Stromal cell of bone marrow (primary cell): ENCODE data around the gene RNF121.

Experiments used
- DNase-seq: peaks from one replicate; pipeline ENCODE4 v3.0.0-alpha.2; 2012; ENCODE audit warnings: low read depth

RNF121 gene

GRCh38 chr11:71990701-71991100 lies 61.9 kb downstream of the RNF121 start:
- no peak for DNase-seq

GRCh38 chr11:71991494-71991893 lies 62.6 kb downstream of the RNF121 start:
- no peak for DNase-seq

- DNase-seq = no peak
Observed at GRCh38 chr11:71992136-71992730, 63.4 kb downstream of the RNF121 start.

GRCh38 chr11:71994786-71995185 lies 65.9 kb downstream of the RNF121 start:
- DNase-seq = no peak

- no peak for DNase-seq
Observed at GRCh38 chr11:71995726-71996291, 67.0 kb downstream of the RNF121 start.

GRCh38 chr11:71996517-71996916 lies 67.7 kb downstream of the RNF121 start:
- DNase-seq = no peak

- no peak for DNase-seq
Observed at GRCh38 chr11:71996946-71997345, 68.1 kb downstream of the RNF121 start.

GRCh38 chr11:71997594-71997993 lies 68.7 kb downstream of the RNF121 start:
- no peak for DNase-seq

GRCh38 chr11:71998061-71998460 lies 69.2 kb downstream of the RNF121 start:
- no peak for DNase-seq

GRCh38 chr11:71998649-71999310 lies 69.9 kb downstream of the RNF121 start, which contains the start of gene IL18BP:
Gene IL18BP, plus strand, starts transcription at chr11:71998909. Its CDS starts 1,076 bp downstream, at chr11:71999985.
- DNase-seq = no peak

GRCh38 chr11:71999362-71999761 lies 70.5 kb downstream of the RNF121 start:
- DNase-seq = peak; percentile 37

- DNase-seq = no peak
Observed at GRCh38 chr11:71999798-72000197, 71.0 kb downstream of the RNF121 start.

GRCh38 chr11:72000202-72000867 lies 71.5 kb downstream of the RNF121 start:
- DNase-seq = no peak

- no peak for DNase-seq
Observed at GRCh38 chr11:72001285-72001684, 72.4 kb downstream of the RNF121 start.

GRCh38 chr11:72001834-72002591 lies 73.2 kb downstream of the RNF121 start:
- no peak for DNase-seq

- DNase-seq = no peak
Observed at GRCh38 chr11:72002841-72003775, 74.3 kb downstream of the RNF121 start.

GRCh38 chr11:72003776-72004171 lies 74.9 kb downstream of the RNF121 start:
- no peak for DNase-seq

- DNase-seq = no peak
Observed at GRCh38 chr11:72004515-72005346, 75.9 kb downstream of the RNF121 start.

GRCh38 chr11:72005347-72006260 lies 76.8 kb downstream of the RNF121 start:
- DNase-seq = no peak
